ENCODE results near the gene HLF.

HLF gene

DNA sequence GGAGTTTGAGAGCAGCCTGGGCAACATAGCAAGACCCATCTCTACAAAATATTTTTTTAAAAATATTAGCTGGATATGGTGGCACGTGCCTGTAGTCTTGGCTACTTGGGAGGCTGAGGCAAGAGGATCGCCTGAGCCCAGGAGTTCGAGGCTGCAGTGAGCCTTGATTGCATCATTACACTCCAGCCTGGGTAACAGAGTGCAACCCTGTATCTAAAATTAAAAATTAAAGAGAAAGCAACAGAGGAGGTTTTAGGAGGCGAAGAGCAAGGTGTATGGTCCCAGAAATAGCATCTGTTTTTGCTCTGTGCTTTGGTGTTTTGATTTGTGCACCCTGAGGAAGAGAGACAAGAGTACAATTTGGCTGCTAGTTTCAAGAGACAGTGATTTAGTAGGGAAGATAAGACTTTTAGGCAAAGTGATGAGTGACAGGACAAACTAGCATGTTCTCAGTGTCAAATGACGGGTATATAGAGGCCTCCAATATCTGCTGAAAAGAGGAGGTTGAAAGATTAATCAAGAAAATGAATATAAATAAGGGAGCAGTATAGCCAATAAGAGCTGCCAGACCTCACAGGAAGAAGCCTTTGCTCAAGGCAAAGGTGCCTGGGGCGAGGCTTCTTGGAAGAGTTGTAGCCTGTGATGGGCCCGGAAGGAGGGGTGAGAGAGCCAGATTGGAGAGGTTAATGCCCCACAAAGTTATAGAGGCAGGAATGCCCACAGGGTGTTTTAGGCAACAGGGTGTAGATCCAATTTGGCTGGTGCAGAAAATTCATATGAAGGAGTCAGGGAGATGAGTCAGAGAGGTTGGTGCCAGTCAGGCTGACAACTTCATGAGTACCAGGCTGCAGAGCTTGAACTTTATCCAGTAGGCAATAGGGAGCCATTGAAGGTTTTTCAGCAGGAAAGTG is 11.4 kb downstream of the HLF start:
- no peak for DNase-seq (ENCODE audit: low read depth)

DNA sequence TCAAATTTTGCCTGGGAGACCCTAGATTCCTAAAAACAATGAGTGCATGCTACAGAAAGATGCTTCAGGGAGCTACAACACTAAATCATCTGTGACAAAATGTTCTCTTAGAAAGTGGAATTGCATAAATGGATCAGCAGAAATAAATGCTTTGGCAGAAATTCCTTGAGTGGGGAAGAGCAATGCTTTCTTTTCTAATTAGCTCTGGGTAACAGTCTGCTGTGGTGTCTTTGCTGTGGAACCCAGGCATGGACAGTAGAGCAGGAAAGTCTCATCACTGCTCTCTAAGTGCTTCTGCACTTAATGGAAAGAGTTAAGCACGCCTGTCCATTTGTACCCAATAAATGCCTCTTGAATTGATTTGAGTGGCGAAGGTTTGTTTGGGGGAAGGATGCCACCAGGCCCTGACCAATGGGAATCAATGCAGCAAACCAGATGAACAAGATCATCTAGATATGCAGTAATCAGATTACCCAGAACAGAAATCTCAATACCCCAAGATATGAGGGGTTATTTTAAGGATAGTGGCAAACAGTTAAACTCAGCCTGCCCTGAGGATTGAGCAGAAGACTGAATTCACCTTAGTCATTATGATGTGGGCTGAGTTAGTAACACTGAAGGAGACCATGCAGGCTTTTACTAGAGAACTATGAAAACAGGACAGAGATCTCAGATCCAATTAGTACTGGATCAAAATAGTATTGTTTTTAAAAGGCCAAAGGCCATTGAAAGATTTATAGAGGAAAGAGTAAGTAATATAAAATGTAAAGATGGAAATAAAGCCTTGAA is 13.6 kb downstream of the HLF start:
- DNase-seq (ENCODE audit: low read depth), result no peak

DNA sequence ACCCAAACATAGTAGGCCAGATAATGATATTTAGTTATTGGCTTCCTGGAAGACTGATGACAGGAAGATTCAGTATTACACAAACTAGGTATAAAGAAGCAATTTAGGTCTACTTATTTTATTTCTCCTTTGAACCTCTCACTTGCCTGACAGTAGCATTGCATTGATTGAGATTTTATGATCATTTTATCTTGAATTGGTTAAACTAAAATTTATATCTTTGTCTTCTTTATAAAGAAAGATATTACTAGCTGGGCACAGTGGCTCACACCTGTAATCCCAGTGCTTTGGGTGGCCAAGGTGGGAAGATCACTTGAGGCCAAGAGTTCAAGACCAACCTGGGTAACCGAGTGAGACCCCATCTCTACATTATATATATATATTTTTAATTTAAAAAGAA is 14.4 kb downstream of the HLF start:
- DNase-seq (ENCODE audit: low read depth), result no peak

DNA sequence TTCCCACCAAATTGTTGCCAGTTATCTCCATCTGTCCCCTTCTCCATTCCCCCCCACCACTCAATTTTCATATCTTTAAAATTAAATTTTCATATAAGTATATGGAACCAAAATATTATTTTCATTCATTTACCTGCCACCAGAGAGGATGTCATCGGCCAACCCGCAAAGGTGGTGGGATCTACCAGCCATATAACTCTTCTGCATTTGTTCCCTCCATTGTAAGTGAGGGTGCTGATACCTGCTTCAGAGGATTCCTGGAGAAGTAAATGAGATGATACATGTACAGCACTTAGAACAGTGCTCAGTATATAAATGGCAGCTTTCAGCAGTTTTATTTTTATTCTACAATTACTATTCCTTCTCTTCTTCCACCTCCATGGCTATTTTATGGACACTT is 15.0 kb downstream of the HLF start:
- no peak for DNase-seq (ENCODE audit: low read depth)

DNA sequence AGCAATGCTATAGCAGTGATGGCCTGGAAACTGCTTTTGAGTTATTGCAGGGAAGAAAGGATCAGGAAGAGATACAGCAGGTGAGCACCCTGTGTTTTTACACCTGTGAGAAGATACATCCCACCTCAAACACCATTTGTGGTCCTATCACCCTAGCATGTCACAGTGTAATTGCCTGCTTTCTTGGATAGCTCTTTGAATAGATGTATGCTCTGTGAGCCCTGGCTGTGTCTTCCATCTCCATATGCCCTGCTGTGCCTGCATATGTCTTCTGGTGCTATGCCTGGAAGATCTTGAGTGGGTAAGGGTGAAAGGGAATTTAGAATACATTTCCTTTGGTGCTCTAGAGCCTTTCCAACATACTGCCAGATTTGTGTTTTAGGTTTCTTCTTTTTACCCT is 15.5 kb downstream of the HLF start:
- no peak for DNase-seq (ENCODE audit: low read depth)

DNA sequence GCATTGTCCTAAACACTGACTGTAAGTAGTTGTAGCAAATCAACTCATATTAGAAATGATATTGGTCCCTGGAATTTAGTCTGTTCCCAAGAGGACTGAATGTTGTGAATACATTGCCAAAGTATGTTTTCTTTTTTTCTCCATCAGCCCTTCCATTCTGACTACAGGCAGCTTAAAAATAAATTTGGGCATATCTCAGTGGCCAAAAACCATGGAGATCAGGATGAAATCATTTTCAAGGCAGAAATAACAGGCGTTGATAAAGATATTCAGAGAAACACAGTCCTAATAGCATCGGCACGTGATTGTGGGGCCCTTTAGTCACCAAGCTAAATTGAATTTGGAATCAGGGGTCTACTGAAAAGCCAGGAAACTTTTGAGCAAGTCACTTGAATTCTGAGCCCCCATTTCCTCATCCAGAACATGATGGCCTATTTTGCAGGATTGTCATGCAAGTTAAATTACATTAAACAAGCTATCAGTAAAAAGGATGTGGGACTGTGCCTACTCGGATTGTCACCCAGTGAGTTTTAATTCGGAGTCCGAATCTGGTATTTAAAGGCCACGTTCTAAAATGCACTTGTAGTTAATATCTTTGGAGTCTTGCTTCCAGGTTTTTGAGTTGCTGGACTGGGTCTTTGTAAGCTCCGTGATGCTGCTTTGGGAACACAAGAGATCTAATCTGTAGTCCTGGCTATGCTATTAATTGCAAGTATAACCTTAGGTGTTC is 17.1 kb downstream of the HLF start:
- DNase-seq (ENCODE audit: low read depth), result no peak

DNA sequence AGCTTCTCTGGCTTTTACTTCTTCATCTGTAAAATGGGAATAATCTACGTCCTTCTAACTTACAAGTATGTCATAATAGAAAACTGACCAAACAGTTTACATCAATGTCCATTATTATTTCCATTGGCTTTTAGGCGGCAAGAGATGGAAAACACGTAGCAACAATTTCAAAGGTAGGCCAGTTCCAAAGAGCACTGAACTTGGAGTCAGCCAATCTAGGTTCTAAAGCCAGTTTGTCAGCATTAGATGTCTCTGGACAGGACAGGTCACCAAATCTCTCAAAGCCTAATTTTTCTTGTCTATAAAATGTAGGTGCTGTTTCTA is 17.6 kb downstream of the HLF start:
- DNase-seq (ENCODE audit: low read depth), result no peak

DNA sequence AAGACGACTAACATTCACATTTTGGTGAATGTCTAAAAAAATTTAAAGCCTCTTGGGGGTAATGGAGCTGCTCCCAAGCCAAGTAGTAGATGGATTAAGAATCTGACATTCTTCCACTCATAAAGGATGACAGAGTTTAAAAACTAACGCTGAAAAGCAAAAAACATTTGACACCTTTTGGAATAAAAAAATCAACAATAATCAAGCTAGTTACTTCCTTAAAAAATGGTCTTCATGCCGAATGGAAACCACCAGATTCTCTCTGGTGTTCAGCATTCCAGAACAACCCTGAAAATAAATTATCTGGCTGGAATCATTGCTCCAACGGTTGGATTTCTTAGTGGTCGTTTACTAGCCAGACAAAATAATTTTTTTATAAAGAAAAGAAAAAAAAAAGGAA is 18.0 kb downstream of the HLF start:
- no peak for DNase-seq (ENCODE audit: low read depth)

DNA sequence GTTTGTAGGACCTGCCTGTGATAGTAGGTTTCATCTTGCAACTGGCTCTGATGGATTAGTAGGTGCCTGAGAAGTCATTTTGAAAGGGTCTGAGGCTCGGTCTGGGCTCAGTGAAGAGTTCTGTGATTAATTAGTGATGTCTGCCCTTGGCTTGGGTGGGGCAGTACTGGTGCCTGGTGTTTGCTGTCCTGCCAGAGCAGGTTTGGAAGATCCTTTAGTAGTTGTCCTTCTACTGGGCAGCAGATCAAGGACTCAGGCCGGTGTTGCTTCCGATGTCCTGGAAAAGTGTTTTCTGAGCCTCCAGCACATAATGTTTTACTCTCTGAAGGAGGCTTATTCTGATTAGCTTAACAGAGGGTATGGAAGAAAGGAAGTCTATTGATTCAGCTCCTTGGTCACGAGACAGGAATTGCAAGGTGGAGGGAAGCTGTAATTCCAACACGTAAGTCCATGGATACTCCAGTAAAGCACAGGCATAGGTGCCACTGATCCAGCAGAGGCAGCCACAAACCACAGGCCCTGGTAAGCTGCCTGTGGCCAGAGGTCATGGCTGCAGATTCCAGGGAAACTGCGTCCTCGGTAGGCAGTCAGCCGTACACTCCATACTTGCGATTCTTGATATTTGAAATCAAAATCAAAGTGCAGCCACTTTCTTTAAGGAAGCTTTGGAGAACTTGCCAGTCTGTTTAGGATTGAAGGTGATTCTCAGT is 18.7 kb downstream of the HLF start:
- DNase-seq (ENCODE audit: low read depth), result no peak

DNA sequence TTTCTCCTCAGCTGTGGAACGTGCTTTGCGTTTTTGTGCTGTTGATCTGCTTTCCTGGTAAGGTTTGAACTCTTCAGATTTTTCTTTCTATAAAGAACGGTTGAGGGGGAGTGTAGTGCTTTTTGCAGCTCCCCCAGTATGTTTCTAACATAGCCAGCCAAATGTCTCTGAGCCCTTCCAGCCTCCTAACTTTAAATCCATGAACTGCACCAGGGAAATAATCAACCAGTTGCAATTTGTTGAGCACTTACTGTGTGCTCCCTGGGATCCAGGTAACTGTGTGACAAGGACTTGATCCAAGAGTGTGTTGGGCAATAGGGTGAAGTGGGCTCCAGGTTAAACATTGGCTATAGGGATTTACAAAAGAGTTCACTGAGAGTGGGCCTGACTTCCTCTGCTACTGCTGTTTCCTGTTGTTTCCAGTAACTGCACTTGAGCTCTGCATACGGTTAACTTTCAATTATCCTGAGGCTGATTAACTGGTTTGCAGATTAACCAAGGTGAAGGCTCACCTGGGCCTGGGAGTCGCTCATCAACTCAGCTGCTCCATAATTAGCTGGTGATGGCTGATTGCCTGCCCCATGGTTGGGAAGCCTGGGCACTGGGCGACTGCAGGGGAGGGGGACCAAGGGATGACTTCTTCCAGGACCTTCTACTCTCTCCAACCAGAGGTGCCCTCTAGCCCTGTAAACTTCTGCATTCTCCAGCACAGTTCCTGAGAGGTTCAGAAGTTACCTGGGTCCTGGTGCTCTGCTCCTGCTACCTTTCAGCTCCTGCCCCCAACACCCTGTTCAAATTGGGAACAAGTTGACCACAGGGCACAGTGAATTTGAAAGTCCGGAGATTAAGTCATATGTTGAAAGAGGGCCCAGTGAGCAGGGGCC is 19.5 kb downstream of the HLF start:
- no peak for DNase-seq (ENCODE audit: low read depth)

DNA sequence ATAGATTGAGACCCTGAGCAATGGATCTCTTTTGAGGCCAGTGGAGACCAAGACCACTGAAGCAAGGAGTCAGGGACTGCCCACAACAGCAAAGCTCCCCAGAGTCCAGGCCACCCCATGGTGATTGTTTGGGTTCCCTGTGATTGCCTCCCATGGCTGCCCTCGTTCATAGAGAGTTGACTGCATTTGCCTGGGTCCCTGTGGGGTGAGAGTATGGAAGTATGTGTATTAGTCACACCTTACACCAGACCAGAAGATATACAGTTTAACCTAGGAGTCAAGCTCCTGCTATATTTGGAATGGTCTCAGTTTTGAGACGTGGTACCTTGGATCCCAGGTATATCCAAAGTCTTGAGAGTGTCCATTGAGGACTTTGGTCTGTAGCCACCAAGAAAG is 20.2 kb downstream of the HLF start:
- no peak for DNase-seq (ENCODE audit: low read depth)

DNA sequence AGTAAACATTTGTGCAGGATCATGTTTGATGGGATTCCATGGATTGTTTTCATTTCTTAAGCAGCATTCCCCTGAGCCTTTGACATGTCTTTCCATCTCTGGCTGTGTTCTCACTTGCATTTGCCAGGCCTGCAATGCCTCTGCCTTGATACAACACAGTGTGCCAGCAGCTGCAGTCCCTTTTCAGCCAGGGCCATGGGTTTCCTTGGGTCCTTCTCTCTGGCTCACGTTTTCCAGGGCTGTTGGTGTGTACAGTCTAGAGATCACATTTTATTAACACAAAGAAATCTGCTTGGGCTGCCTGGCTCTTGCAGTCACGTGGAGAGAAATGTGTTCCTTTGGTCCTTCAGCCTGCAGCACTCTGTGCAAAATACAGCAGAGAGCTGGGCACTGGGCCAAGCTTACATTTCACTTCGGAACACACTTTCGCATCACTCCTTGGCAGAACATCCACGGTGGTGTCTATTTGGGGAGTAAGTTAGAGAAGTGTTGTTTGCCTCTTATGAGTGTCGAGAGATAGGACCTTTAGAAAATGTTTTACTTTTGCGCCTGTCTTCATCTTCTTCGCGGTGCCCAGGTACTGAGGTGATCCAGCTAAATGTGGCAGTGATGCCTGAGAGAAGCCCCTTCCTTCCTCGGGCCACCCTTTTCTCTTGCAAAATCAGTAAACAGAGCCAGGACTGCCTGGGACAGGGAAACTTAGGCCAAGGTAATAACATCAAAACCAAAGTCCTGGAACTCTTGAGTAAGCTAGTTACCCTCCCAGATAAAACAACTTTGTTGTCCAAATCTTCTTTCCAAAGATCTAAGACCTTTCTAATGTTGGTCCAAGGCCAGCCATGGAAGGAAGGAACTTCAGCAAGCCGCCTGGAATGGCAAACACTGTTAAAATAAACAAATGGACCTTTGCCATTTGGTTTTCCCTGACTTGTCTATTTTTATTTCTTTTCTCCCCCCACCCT is 20.9 kb downstream of the HLF start:
- no peak for DNase-seq (ENCODE audit: low read depth)

DNA sequence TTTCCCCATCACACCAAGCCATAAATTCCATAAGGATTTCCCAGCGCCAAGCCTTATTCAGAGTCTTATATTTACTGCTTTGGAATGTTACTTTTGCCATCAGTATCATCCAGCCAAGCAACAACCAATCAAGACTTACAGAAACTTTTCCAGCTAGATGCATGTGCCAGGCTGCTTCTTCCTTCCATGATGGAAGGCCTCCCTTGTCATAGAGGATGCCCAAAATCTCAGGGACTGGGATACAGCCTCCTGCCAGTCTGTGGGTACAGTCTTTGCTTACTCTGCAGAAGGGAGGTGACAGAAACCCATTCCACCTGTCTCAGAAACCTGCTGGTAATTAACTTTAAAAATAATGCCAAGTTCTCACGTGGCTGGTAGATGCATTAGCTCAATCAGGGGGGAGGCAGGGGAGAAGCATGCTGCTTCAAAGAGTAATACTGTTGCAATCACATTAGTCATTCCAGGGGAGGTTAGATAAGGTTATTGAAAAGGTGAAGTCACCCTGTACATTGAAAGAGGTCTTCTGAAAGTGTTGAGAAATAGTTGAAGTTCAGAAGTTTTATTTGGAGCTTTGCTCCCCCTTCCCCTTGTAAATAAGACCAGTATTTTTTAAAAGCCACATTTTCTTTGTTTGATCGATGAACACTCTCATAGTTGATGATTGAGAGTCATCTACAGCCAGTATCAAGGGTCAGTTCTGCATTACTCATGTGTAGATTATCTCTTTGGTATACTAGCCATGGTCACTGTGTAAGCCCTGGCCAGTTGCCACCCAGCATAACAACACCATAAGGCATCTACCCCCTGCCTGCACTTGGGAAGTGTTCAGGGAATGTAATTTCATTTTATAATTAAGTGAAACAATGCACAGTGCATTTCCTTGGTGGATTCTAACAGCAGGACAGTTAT is 22.2 kb downstream of the HLF start:
- no peak for DNase-seq (ENCODE audit: low read depth)

DNA sequence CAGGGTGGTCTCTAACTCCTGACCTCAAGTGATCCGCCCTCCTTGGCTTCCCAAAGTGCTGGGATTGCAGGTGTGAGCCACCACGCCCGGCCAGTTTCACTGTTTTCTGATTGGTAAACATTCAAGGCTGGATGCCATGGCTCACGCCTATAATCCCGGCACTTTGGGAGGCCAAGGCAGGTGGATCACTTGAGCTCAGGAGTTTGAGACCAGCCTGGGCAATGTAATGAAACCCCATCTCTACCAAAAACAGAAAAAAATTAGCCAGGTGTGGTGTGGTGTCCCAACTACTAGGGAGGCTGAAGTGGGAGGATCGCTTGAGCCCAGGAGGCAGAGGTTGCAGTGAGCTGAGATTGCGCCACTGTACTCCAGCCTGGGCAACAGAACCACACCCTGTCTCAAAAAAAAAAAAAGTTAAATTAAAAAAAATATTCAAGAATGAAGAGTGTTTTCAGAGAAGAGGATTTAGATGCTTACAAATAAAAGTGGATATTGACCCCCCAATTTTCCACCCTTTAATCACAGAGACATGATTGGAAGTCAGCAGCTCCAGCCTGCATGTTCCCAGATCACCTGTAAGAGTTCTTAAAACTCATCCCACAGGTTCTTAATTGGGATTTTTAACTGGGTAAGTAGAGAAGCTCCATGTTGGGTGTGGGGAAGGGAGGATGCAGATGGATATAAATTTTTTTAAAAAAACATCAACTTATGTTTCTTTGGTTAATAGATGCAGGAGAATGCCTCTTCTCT is 23.8 kb downstream of the HLF start:
- no peak for DNase-seq (ENCODE audit: low read depth)

DNA sequence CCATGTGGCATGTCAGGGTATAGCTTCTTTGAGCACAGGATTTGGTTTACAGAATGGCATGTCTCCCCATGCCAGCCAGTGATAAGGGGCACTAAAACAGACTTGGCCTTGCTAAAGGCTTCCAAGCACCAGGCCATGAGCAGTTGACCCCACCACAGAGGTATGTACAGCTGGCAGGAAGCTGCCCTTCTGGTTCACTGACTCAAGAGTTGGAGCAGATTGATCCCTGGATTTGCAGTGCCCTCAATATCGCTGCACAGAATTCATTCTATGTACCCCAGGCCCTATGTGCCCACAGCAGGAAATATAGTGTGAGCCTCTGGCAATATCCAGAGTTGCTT is 24.3 kb downstream of the HLF start:
- no peak for DNase-seq (ENCODE audit: low read depth)

DNA sequence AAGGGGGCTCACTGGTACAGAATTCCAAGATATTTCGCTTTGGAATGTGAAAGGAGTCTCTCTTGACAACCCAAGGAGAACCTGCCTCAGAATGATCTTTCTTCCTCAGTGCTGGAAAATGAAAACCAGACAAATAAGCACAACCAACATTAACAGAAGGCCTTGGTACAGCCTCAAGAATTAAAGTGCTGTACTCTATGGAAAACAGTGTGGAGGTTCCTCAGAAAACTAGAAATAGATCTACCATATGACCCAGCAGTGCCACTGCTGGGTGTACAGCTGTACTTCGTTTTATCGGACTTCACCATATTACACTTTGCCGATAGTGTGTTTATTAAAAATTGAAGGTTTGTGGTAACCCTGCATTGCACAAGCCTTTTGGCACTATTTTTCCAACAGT is 25.2 kb downstream of the HLF start:
- no peak for DNase-seq (ENCODE audit: low read depth)

DNA sequence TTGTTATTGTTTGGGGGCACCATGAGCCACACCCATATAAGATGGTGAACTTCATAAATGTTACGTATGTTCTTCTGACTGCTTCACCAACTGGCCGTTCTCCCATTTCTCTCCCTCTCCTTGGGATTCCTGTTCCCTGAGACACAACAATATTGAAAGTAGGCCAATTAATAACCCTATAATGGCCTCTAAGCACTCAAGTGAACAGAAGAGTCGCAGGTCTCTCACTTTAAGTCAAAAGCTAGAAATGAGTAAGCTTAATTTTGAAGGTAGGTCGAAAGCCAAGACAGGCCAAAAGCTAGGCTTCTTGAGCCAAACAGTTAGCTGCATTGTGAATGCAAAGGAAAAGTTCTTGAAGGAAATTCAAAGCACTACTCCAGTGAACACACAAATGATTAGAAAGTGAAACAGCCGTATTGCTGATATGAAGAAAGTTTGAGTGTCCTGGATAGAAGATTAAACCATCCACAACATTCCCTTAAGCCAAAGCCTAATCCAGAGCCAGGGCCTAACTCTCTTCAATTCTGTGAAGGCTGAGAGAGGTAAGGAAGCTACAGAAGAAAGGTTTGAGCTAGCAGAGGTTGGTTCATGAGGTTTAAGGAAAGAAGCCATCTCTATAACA is 25.8 kb downstream of the HLF start:
- no peak for DNase-seq (ENCODE audit: low read depth)

DNA sequence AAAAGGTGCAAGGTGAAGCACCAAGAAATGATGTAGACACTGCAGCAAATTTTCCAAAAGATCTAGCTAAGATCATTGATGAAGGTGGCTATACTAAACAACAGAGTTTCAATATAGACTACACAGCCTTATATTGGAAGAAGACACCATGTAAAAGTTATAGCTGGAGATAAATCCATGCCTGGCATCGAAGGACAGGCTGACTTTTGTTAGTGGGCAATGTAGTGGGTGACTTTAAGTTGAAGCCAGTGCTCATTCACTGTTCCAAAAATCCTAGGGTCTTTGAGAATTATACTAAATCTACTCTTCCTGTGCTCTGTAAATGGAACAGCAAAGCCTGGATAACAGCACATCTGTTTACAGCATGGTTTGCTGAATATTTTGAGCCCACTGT is 26.4 kb downstream of the HLF start:
- DNase-seq (ENCODE audit: low read depth), result no peak

Data from activated T-helper 1 cell treated with Interleukin-2 at 50 U/mL for 16 hours (primary cell).